ENCODE measurements around the gene PRDM16. TPM values are rescaled to one million over a fixed set of nuclear protein-coding genes. Genes with fewer than 3 reads are reported as not detected.

Gene PRDM16
- total RNA-seq (2014; rRNA removed; shearing (Covaris generic)) = 0.27 and 0.61 TPM in 2 replicates
- polyA plus RNA-seq (2015; cell fraction: cytosol; rRNA removed) = 0.15 and 0.34 TPM in 2 replicates
- 0.04 and 0.46 TPM in 2 replicates for polyA plus RNA-seq (2015; cell fraction: nucleus; rRNA removed)

DNA sequence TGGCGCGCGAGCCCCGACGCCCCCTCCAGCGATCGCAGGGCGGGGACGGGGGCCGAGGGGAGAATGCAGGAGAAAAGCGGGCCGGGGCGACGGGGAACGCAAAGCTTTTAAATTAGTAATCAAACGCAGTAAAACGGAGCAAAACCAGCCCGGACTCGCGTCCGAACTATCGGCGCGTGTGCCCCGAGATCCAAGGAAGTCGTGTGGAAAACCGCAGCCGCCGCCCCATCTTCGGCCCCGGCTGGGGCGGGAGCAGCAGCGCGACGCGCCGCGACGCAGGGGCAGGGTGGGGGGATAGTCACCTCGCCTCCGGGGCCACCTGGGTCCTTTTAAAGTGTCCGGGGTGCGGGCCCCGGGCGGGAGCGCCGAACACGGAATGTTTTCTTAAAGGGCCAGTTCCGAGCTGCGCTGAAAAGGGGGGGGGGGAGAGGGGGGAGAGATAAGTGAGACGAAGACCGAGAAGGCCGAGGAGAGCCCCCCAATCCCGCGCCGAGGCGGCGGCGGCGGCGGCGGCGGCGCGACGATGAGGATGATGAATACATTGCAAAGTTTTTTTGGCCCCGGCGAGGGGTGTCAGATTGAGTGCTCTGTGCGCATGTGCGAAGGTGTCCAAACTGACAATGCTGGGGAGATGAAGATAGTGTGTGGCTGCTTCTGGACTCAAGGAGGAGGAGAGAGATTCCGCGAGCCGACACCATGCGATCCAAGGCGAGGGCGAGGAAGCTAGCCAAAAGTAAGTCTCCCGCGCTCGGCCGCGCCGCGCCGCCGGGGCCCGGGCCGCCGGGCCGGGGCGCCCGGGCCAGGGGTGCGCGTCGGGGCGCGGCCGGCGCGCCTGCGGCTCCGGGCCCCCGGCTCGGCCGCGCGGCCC, at the start of gene PRDM16:
Gene PRDM16, plus strand, starts transcription at position 640 of the 868 bp plus-strand sequence. Its CDS starts 57 bp downstream, at position 697.
- in situ Hi-C loops (cut with HindIII; ENCODE audit: low pct_unique_long_range_greater_than_20kb, low sequenced_read_pairs) = no loop called here
- peak; percentile 46 for DNase-seq (ENCODE audit: low read depth, low spot score)

DNA sequence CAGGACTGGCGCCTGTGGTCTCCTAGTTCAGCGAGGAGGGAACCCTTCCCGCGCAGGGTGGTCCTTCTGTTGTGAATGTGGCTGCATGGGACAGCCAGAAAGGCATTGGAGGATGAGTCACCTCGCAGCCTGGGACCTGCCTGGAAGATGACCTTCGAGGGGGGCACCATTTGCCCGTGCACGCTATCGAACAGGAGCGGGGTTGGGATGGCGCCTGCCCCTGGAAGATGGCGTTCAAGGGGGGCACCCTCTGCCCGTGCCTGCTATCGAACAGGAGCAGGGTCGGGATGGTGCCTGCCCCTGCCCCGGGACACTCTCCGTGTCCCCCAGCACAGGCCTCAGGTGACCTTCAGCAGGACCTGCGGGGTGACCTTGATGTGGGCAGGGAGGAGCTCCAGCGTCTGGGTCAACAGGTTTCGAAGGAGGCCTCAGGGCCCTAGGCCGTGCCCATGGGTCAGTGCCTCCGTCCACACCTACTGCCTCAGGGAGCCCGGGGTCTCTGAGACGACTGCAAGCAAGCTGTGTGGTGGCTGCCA, 49.4 kb upstream of the PRDM16 start:
- in situ Hi-C loops (cut with HindIII; ENCODE audit: low pct_unique_long_range_greater_than_20kb, low sequenced_read_pairs) = no loop called here
- no peak for DNase-seq (ENCODE audit: low read depth, low spot score)

GRCh38 chr1:3020263-3020909, 48.6 kb upstream of the PRDM16 start:
- no peak for DNase-seq (ENCODE audit: low read depth, low spot score)
- in situ Hi-C loops (cut with HindIII; ENCODE audit: low pct_unique_long_range_greater_than_20kb, low sequenced_read_pairs) = no loop called here

DNA sequence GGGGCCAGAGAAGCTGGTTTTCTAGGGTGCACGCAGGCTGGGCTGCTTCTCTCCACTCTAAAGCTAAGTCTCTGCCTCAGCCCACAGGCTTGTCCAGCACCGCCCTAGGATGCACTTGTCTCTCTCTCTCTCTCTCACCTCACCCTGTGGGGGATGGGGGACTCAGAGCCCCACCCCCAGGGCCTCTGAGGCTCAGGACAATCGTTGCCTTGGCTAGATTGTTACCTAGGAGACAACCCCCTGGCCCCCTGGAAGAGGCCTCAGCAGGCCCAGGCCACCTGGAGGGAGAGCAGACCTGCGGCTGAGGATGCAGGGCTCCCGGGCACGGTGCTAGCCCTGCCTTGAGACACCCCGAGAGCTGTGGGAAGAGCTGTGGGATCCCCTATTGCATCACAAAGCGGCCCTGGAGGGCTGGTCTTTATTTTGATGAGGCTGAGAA, 47.8 kb upstream of the PRDM16 start, which contains the start of gene ACTRT2:
Gene ACTRT2, plus strand, starts transcription at position 235 of the 439 bp plus-strand sequence. CDS start 220 bp downstream, outside the sequence.
- in situ Hi-C loops (cut with HindIII; ENCODE audit: low pct_unique_long_range_greater_than_20kb, low sequenced_read_pairs) = no loop called here
- DNase-seq (ENCODE audit: low read depth, low spot score) = no peak

DNA sequence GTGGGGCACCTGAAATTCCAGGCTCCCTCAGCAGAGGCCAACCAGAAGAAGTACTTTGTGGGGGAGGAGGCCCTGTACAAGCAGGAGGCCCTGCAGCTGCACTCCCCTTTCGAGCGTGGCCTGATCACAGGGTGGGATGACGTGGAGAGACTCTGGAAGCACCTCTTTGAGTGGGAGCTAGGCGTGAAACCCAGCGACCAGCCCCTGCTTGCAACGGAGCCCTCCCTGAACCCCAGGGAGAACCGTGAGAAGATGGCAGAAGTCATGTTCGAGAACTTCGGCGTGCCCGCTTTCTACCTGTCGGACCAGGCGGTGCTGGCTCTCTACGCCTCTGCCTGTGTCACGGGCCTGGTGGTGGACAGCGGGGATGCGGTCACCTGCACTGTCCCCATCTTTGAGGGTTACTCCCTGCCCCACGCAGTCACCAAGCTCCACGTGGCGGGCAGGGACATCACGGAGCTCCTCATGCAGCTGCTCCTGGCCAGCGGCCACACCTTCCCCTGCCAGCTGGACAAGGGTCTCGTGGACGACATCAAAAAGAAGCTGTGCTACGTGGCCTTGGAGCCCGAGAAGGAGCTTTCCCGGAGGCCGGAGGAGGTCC, 47.1 kb upstream of the PRDM16 start:
- in situ Hi-C loops (cut with HindIII; ENCODE audit: low pct_unique_long_range_greater_than_20kb, low sequenced_read_pairs) = no loop called here
- no peak for DNase-seq (ENCODE audit: low read depth, low spot score)

GRCh38 chr1:3022511-3022973, 46.5 kb upstream of the PRDM16 start:
- no peak for DNase-seq (ENCODE audit: low read depth, low spot score)
- in situ Hi-C loops (cut with HindIII; ENCODE audit: low pct_unique_long_range_greater_than_20kb, low sequenced_read_pairs) = no loop called here

DNA sequence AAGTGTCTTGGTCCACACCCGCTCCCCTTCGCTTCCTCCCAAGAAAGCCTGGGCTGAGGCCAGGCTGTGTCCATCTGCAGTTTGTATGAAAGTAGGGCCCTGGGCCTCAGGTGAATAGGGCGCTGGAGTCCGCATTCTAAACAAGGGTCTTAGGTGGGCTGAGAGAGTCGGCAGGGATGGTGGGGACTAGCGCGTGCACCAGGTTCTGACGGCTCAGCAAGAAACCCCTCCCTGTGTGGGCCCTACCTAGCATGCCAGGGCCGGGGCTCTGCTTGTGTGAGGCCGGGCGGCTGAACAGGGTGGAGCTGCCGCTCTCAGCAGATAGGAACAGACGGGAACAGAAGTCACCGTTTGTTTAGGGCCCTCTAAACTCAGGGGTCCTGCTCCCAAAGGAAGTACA, 46.0 kb upstream of the PRDM16 start:
- in situ Hi-C loops (cut with HindIII; ENCODE audit: low pct_unique_long_range_greater_than_20kb, low sequenced_read_pairs) = no loop called here
- no peak for DNase-seq (ENCODE audit: low read depth, low spot score)

DNA sequence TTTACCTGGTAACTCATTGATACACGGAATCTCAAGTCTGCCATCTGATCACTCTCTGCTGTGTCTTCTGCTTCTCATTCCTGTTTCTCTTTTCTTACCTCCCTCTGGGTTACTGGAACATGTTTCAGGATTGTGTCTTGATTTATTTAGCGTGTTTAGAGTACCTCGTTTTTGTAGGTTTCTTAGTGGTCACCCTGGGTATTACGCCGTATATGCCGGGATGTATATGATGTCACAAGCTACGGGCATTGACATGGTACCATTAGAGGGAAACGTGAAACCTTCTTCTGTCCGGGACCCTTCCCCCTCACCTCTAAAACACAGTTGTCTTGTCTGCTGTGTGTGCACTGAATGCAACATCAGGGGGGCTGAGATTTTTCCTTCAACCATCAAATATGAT, 45.0 kb upstream of the PRDM16 start:
- peak; percentile 26 for DNase-seq (ENCODE audit: low read depth, low spot score)

DNA sequence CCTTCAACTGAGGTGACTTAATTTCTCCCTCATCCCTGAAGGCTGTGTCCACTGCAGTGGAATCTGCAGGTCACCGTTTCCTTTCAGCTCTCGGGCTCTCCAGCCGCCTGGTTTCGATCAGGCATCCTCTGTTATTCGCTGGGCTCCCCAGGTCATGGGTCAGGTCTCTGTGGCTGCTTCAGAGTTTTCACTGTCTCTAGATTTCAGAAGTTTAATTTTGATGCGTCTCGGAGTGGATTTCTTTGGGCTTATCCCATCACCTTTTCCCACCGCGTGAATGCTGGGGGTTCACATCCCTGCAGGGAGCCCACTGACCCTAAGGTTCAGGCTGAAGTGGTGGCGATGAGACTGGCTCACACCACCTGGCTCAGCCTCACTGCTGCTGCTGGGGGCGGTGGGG, 44.4 kb upstream of the PRDM16 start:
- in situ Hi-C loops (cut with HindIII; ENCODE audit: low pct_unique_long_range_greater_than_20kb, low sequenced_read_pairs) = no loop called here
- no peak for DNase-seq (ENCODE audit: low read depth, low spot score)

More for the DNA sequence above, 45.0 kb upstream of the PRDM16 start:
- in situ Hi-C loops (cut with HindIII; ENCODE audit: low pct_unique_long_range_greater_than_20kb, low sequenced_read_pairs) = no loop called here

DNA sequence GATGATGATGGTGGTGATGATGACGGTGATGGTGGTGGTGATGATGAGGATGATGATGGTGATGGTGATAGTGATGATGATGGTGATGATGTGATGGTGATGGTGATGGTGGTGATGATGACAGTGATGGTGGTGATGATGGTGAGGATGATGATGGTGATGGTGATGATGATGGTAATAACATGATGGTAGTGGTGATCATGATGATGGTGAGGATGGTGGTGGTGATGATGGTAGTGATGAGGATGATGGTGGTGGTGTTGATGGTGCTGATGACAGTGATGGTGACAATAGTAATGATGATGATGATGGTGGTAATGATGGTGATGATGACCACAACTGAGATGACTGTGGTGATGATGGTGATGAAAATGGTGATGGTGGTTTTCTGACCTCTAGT, 42.9 kb upstream of the PRDM16 start:
- in situ Hi-C loops (cut with HindIII; ENCODE audit: low pct_unique_long_range_greater_than_20kb, low sequenced_read_pairs) = no loop called here
- no peak for DNase-seq (ENCODE audit: low read depth, low spot score)

- DNase-seq (ENCODE audit: low read depth, low spot score) = no peak
- in situ Hi-C loops (cut with HindIII; ENCODE audit: low pct_unique_long_range_greater_than_20kb, low sequenced_read_pairs) = no loop called here
Observed at GRCh38 chr1:3026581-3027391, 42.2 kb upstream of the PRDM16 start.

DNA sequence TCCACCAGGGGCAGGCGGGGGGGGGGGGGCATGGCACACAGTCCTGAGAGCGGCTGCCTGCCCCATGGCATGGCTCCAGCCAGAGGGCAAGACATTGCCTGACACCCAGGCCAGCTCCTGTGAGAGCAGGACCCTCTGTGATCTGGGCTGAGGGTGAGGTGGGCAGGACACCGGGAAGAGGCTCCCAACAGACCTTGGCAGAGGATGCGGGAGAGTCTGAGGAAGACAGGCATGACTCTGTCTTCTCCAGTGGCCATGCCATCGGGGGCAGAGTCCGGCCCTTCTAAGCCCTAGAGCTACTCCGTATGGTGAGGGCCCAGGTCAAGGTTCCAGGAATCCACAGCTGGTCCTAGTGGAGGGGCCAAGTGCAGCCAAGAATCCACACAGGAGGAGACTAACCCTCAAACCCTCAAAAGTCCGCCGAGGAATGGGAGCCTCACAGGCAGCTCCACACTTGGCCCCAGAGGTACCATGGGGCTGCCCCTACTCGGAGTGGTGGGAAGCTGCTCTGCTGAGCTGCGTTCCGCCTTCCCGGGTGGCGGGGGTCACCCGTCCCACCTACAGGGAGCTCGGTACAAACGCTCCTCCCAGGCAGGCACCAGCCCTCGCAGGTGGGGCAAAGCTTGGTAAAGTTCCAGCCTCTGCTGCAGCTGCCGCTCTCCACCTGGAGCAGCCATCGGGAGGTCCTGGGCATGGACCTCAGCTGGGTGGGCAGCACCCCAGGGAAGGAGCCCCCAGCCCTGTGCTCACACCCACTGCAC, 41.2 kb upstream of the PRDM16 start:
- DNase-seq (ENCODE audit: low read depth, low spot score) = no peak
- in situ Hi-C loops (cut with HindIII; ENCODE audit: low pct_unique_long_range_greater_than_20kb, low sequenced_read_pairs) = no loop called here

DNA sequence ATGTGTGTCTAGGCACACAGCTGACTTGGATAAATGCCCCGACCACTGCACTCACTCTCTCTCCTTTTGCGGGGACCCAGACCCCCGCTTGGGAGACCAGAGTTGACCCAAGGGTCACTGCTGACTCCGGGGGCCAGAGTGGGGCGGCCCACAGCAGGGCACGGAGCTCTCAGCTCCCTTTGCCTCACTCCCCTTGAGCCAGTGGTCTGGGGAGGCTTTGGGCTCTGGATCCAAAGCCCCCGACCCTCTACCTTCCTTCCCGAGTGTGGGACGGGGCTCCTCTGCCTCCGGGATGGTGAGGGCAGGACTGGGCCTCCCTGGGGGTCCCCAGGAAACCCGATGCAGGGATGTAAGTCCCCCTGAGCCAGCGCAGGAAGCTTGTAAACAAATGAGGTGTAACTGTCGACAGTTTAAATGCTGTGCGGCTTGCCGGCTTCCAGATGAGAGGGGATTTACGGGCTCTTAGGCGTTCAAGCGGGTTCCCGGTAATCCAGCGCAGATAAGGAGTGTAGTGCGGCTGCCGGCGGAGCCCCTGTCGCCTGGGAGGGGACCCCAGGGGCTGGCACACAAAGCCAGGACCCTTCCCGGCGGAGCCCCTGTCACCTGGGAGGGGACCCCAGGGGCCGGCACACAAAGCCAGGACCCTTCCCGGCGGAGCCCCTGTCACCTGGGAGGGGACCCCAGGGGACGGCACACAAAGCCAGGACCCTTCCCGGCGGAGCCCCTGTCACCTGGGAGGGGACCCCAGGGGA, 40.3 kb upstream of the PRDM16 start:
- no peak for DNase-seq (ENCODE audit: low read depth, low spot score)
- in situ Hi-C loops (cut with HindIII; ENCODE audit: low pct_unique_long_range_greater_than_20kb, low sequenced_read_pairs) = no loop called here

- DNase-seq (ENCODE audit: low read depth, low spot score) = no peak
- in situ Hi-C loops (cut with HindIII; ENCODE audit: low pct_unique_long_range_greater_than_20kb, low sequenced_read_pairs) = no loop called here
Observed at GRCh38 chr1:3029481-3029961, 39.5 kb upstream of the PRDM16 start.

- in situ Hi-C loops (cut with HindIII; ENCODE audit: low pct_unique_long_range_greater_than_20kb, low sequenced_read_pairs) = no loop called here
- no peak for DNase-seq (ENCODE audit: low read depth, low spot score)
Observed at GRCh38 chr1:3029991-3030662, 38.9 kb upstream of the PRDM16 start.

All from SK-MEL-5 (cell line).